HCT116 (cell line): Measurements from ENCODE around the gene TDRD7. TPM values are rescaled to one million over a fixed set of nuclear protein-coding genes. Genes with fewer than 3 reads are reported as not detected.

Experiments used
- ATAC-seq: fragments of 200-7000 bp; cut with Tn5 transposase; 2 replicates; pipeline ENCODE4 v1.9.1; 2020; ENCODE audit warnings: mild to moderate bottlenecking, moderate library complexity
- BruUV-seq: library from RNA; stranded (reverse); fragments of 400-500 nt; replicated peaks from 2 replicates; lab custom pipeline; 2021; lab: Mats Ljungman, UMichigan
- CTCF ChIA-PET: fragments of 300-600 bp; sonication (Branson Sonifier 250); formaldehyde crosslinking; loops from one replicate; lab custom pipeline; 2021; ENCODE audit warnings: antibody characterized with exemption; lab: Charles Lee
- POLR2A ChIA-PET: fragments of 300-600, 350-600 bp; sonication (Branson Sonifier 250); formaldehyde crosslinking; loops from one replicate; lab custom pipeline; 2021; ENCODE audit warnings: antibody characterized with exemption; lab: Charles Lee
- RAD21 ChIA-PET, 2 experiments: fragments of 300-600 bp; sonication (Branson Sonifier 250); formaldehyde crosslinking; loops; one replicate each; lab custom pipeline; 2023; ENCODE audit warnings: low total read pairs in 2 of 2; ENCODE audit not compliant: uncharacterized antibody in 2 of 2, unreplicated experiment in 2 of 2, low non-redundant PET in 1 of 2; lab: Charles Lee
- DNase-seq: peaks from one replicate; pipeline ENCODE4 v3.0.0-alpha.2; 2010; ENCODE audit warnings: low read depth, low spot score
- H2AFZ ChIP-seq: fragments of 200-600 bp; shearing (Covaris generic), sonication (generic); 2 replicates; pipeline ENCODE4 v1.6.1; 2017; ENCODE audit warnings: low read depth, mixed run types, mixed read lengths, antibody characterized with exemption, low read length; ENCODE audit not compliant: poor library complexity, severe bottlenecking
- H3K27ac ChIP-seq: 2 replicates; pipeline ENCODE4 v1.5.1; 2012; ENCODE audit warnings: low read depth, low read length
- H3K27me3 ChIP-seq: fragments of 200-600 bp; sonication (generic); 2 replicates; pipeline ENCODE4 v1.6.1; 2016; ENCODE audit warnings: mixed run types, low read length, mixed read lengths; ENCODE audit not compliant: insufficient read depth
- H3K36me3 ChIP-seq, 2 experiments: fragments of 200-500 bp in 1 of 2; fragments of 200-600 bp in 1 of 2; sonication (Bioruptor generic) in 1 of 2; sonication (generic) in 1 of 2; 2 replicates each; pipeline versions ENCODE4 v1.5.1 to v1.6.1; 2014 to 2016; ENCODE audit warnings: low read length in 2 of 2, inconsistent platforms in 1 of 2, mixed read lengths in 1 of 2, mixed run types in 1 of 2; ENCODE audit not compliant: insufficient read depth in 2 of 2, control insufficient read depth in 1 of 2
- H3K4me1 ChIP-seq, 2 experiments: fragments of 200-600 bp in 1 of 2; sonication (generic) in 1 of 2; 2 replicates each; pipeline versions ENCODE4 v1.5.1 to v1.6.1; 2012 to 2017; ENCODE audit warnings: low read length in 2 of 2, inconsistent platforms in 1 of 2, mild to moderate bottlenecking in 1 of 2, mixed read lengths in 1 of 2, mixed run types in 1 of 2, moderate library complexity in 1 of 2; ENCODE audit not compliant: insufficient read depth in 2 of 2, control insufficient read depth in 1 of 2
- H3K4me2 ChIP-seq: fragments of 200-600 bp; sonication (generic); 2 replicates; pipeline ENCODE4 v1.6.1; 2017; ENCODE audit warnings: mixed run types, low read length, mixed read lengths
- H3K4me3 ChIP-seq, 2 experiments: fragments of 200-600 bp in 1 of 2; sonication (generic) in 1 of 2; replicated peaks in 1 of 2; 2 replicates each; pipeline ENCODE4 v1.5.1; 2011 to 2016; ENCODE audit warnings: low read length in 2 of 2, control low read depth in 1 of 2, low read depth in 1 of 2, mild to moderate bottlenecking in 1 of 2, mixed read lengths in 1 of 2, mixed run types in 1 of 2
- H3K79me2 ChIP-seq: fragments of 200-600 bp; sonication (generic); 2 replicates; pipeline ENCODE4 v1.6.1; 2017; ENCODE audit warnings: mild to moderate bottlenecking, mixed run types, low read length, moderate library complexity, mixed read lengths; ENCODE audit not compliant: insufficient read depth
- H3K9ac ChIP-seq: fragments of 200-600 bp; sonication (generic); 2 replicates; pipeline ENCODE4 v1.6.1; 2016; ENCODE audit warnings: low read length, mixed read lengths
- H3K9me2 ChIP-seq: fragments of 200-600 bp; sonication (generic), shearing (Covaris generic); 2 replicates; pipeline ENCODE4 v1.6.1; 2017; ENCODE audit warnings: mixed run types, mild to moderate bottlenecking, moderate library complexity; ENCODE audit not compliant: insufficient read depth
- H3K9me3 ChIP-seq, 2 experiments: fragments of 200-500 bp in 1 of 2; fragments of 200-600 bp in 1 of 2; sonication (Bioruptor generic) in 1 of 2; sonication (generic) in 1 of 2; 2 replicates each; pipeline ENCODE4 v1.6.1; 2014 to 2017; ENCODE audit warnings: low read length in 2 of 2, mixed read lengths in 2 of 2, inconsistent platforms in 1 of 2, low read depth in 1 of 2, mild to moderate bottlenecking in 1 of 2, mixed run types in 1 of 2, moderate library complexity in 1 of 2; ENCODE audit not compliant: control insufficient read depth in 1 of 2, insufficient read depth in 1 of 2
- H4K20me1 ChIP-seq: fragments of 200-600 bp; sonication (generic), shearing (Covaris generic); 2 replicates; pipeline ENCODE4 v1.6.1; 2017; ENCODE audit warnings: mixed run types, mild to moderate bottlenecking, moderate library complexity; ENCODE audit not compliant: insufficient read depth
- MAX ChIP-seq: IDR thresholded peaks from 2 replicates; pipeline ENCODE4 v1.6.1; 2012
- RAD21 ChIP-seq: IDR thresholded peaks from 2 replicates; pipeline ENCODE4 v1.6.1; 2012; ENCODE audit warnings: low read depth, mild to moderate bottlenecking
- intact Hi-C: fragments of 100-400 bp; cut with micrococcal nuclease; formaldehyde crosslinking; loops from 2 replicates; pipeline ENCODE4 v1.10.0; 2022
- total RNA-seq: library from RNA; stranded (reverse); gene quantifications from one replicate; pipeline ENCODE4 v1.2.1, GENCODE V29; 2021; ENCODE audit not compliant: unreplicated experiment

TDRD7 gene
- total RNA-seq, 1 experiment from 2014 or later = 8.0 TPM

DNA sequence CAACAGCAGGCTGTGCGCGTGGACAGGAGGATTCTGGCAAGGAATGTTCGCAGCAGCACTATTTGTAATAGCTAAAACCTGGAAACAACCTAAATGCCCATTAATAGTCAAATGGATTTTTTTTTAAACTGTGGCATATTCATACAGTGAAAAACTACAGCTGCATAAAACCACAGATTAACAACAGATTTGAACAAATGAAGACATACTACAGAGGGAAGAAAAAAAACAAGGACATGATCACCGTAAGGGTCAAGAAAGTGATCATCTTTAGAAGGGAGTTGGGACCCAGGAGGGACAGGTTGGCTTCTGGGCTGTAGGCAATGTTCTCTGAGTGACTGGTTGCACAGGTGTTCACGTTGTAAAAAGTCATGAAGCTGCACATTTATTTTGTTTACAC is 88.4 kb downstream of the TDRD7 start:
- H3K4me2 ChIP-seq = no peak overlapping the region
- no peak overlapping the region for H3K9ac ChIP-seq
- no peaks in the 10 kb centered on the region for H3K36me3 ChIP-seq
- ATAC-seq = no peak
- TF ChIP-seq RAD21 = no peak
- TF ChIP-seq, all 23 proteins: peak for 0
- POLR2A ChIA-PET = interaction anchor here (2.4 kb wide), 1 partner anchor 11 kb away, joined by 7 read pairs; no protein-coding TSS in a partner anchor
- DNase-seq = no peak
- H3K4me3 ChIP-seq = no peak overlapping the region
- no peak overlapping the region for H3K27ac ChIP-seq
- no peaks in the 10 kb centered on the region for H3K9me3 ChIP-seq
- peaks cover 0 to 16% of the 10 kb centered on the region in 2 experiments; a peak in 1 of 4 replicates for H3K4me1 ChIP-seq
- H4K20me1 ChIP-seq = no peaks in the 10 kb centered on the region
- no peaks in the 10 kb centered on the region for H3K9me2 ChIP-seq
- CTCF ChIA-PET = no interaction called here
- H2AFZ ChIP-seq = no peak overlapping the region
- intact Hi-C loops = no loop called here
- RAD21 ChIA-PET = interaction anchor here in 1 of 2 experiments (1.5 kb wide), 1 partner anchor 98 kb away, joined by 5 read pairs; no protein-coding TSS in a partner anchor
- no TSS peak for BruUV-seq
- no peaks in the 10 kb centered on the region for H3K79me2 ChIP-seq
- H3K27me3 ChIP-seq = peaks cover 5% of the 10 kb centered on the region; the same call in 1 of the 2 replicates

DNA sequence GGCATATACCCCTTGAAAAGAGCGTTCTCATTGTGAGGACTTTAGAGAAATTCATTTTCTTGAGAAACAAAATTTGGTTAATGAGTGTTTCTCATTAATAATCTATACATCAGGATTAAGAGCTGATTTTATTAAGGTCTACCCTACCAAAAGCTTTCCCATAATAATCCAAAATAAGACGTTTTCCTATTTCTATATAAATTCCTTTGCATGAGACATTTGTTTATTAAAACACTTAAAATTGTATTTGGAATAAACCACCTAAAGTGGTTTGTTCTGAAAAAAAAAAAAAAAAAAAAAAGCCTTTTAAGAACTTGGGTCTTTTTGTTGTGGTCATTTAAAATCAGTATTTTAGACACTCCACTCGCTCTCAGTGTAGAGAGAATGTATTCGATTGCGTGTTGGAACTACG is 88.9 kb downstream of the TDRD7 start:
- ATAC-seq = no peak
- no peaks in the 10 kb centered on the region for H3K79me2 ChIP-seq
- no peak for DNase-seq
- H3K9me2 ChIP-seq = no peaks in the 10 kb centered on the region
- RAD21 ChIA-PET = interaction anchor here in 1 of 2 experiments (1.3 to 1.5 kb wide), 2 partner anchors 98 to 115 kb away, joined by 5 read pairs; no protein-coding TSS in a partner anchor
- BruUV-seq = no TSS peak
- peak overlapping the region; percentile 48 to 56 for H3K4me3 ChIP-seq
- peaks cover 5% of the 10 kb centered on the region; the same call in 1 of the 2 replicates for H3K27me3 ChIP-seq
- peak overlapping the region; percentile 11 for H2AFZ ChIP-seq
- H4K20me1 ChIP-seq = no peaks in the 10 kb centered on the region
- H3K27ac ChIP-seq = no peak overlapping the region
- peak overlapping the region; percentile 93 for H3K4me2 ChIP-seq
- TF ChIP-seq MAX = no peak
- no peaks in the 10 kb centered on the region for H3K9me3 ChIP-seq
- POLR2A ChIA-PET = interaction anchor here (0.9 to 2.4 kb wide), 2 partner anchors 10 to 132 kb away, joined by 3 to 7 read pairs; partner anchors contain the start of genes NCBP1 and TSTD2
- H3K4me1 ChIP-seq = peaks cover 0 to 16% of the 10 kb centered on the region in 2 experiments; a peak in 1 of 4 replicates
- intact Hi-C loops = loop anchor here (1.0 kb wide), 1 partner anchor 98 kb away; no protein-coding TSS in a partner anchor
- H3K9ac ChIP-seq = no peak overlapping the region
- H3K36me3 ChIP-seq = no peaks in the 10 kb centered on the region
- CTCF ChIA-PET = interaction anchor here (0.9 to 1.7 kb wide), 6 partner anchors 14 to 263 kb away, joined by 3 to 10 read pairs (median 4); no protein-coding TSS in a partner anchor
